ENCODE measurements around the gene UTF1. TPM values are rescaled to one million over a fixed set of nuclear protein-coding genes. Genes with fewer than 3 reads are reported as not detected.

UTF1 gene
- total RNA-seq, 1 donor from 2014 or later: not detected

GRCh38 chr10:133266056-133266795 is 36.2 kb downstream of the UTF1 start:
- no peak overlapping the region for H3K27ac Mint-ChIP-seq (ENCODE audit: unreplicated experiment)
- peaks cover 25% of the 10 kb centered on the region for H3K27me3 Mint-ChIP-seq (ENCODE audit: low read depth)
- no peaks in the 10 kb centered on the region for H3K9me3 Mint-ChIP-seq
- no peaks in the 10 kb centered on the region for H3K36me3 Mint-ChIP-seq (ENCODE audit: low read depth)
- TF ChIP-seq CTCF (conservative IDR thresholded peaks at IDR 0.05): no peak
- peaks cover 6% of the 10 kb centered on the region for H3K4me1 Mint-ChIP-seq
- H3K4me3 Mint-ChIP-seq: no peak overlapping the region
- no peak for DNase-seq (ENCODE audit: low read depth, low spot score)

GRCh38 chr10:133267293-133267692 is 37.3 kb downstream of the UTF1 start:
- Mint-ChIP-seq H3K4me3 (no peak overlapping the region), H3K36me3 (ENCODE audit: low read depth) (no peaks in the 10 kb centered on the region), H3K27ac (ENCODE audit: unreplicated experiment) (no peak overlapping the region), H3K27me3 (ENCODE audit: low read depth) (peaks cover 25% of the 10 kb centered on the region), H3K9me3 (no peaks in the 10 kb centered on the region), H3K4me1 (peaks cover 3% of the 10 kb centered on the region)
- DNase-seq (ENCODE audit: low read depth, low spot score): no peak
- TF ChIP-seq CTCF (conservative IDR thresholded peaks at IDR 0.05): no peak

- DNase-seq (ENCODE audit: low read depth, low spot score): no peak
- TF ChIP-seq CTCF (conservative IDR thresholded peaks at IDR 0.05): no peak
- Mint-ChIP-seq H3K4me3 (no peak overlapping the region), H3K4me1 (no peaks in the 10 kb centered on the region), H3K9me3 (no peaks in the 10 kb centered on the region), H3K27me3 (ENCODE audit: low read depth) (peaks cover 21% of the 10 kb centered on the region), H3K27ac (ENCODE audit: unreplicated experiment) (no peak overlapping the region), H3K36me3 (ENCODE audit: low read depth) (no peaks in the 10 kb centered on the region)
These were observed 37.8 kb downstream of the UTF1 start for GRCh38 chr10:133267829-133268228.

GRCh38 chr10:133268532-133268931 is 38.5 kb downstream of the UTF1 start:
- Mint-ChIP-seq H3K9me3 (no peaks in the 10 kb centered on the region), H3K36me3 (ENCODE audit: low read depth) (no peaks in the 10 kb centered on the region), H3K4me3 (no peak overlapping the region), H3K27ac (ENCODE audit: unreplicated experiment) (no peak overlapping the region), H3K4me1 (no peaks in the 10 kb centered on the region), H3K27me3 (ENCODE audit: low read depth) (peaks cover 15% of the 10 kb centered on the region)
- TF ChIP-seq CTCF (conservative IDR thresholded peaks at IDR 0.05): no peak
- no peak for DNase-seq (ENCODE audit: low read depth, low spot score)

- Mint-ChIP-seq H3K4me3 (no peak overlapping the region), H3K27ac (ENCODE audit: unreplicated experiment) (no peak overlapping the region), H3K4me1 (no peaks in the 10 kb centered on the region), H3K36me3 (ENCODE audit: low read depth) (no peaks in the 10 kb centered on the region), H3K9me3 (no peaks in the 10 kb centered on the region), H3K27me3 (ENCODE audit: low read depth) (peaks cover 8% of the 10 kb centered on the region)
- DNase-seq (ENCODE audit: low read depth, low spot score): no peak
- no peak for TF ChIP-seq CTCF (conservative IDR thresholded peaks at IDR 0.05)
These were observed 39.4 kb downstream of the UTF1 start for GRCh38 chr10:133269367-133269766.

All from neural crest cell (in vitro differentiated cells).